SU-DHL-6 (cell line): Measurements from ENCODE around the gene GUCA2A.

Experiments
- CTCF ChIP-seq: fragments of 200-600 bp; sonication (generic); IDR thresholded peaks from one replicate; pipeline ENCODE4 v1.5.1; 2017; ENCODE audit warnings: antibody characterized with exemption, mild to moderate bottlenecking, low read length, moderate library complexity; ENCODE audit not compliant: insufficient read depth, poor library complexity, severe bottlenecking
- EZH2phosphoT487 ChIP-seq: fragments of 200-600 bp; sonication (generic), shearing (Covaris generic); conservative IDR thresholded peaks from 2 replicates; pipeline ENCODE4 v1.6.1; 2018; ENCODE audit warnings: mild to moderate bottlenecking, antibody characterized with exemption, low read length, moderate library complexity, mixed read lengths

- TF ChIP-seq CTCF (no peak), EZH2phosphoT487 (no peak)
Observed at GRCh38 chr1:42157667-42158066, 6.9 kb downstream of the GUCA2A start.
